MM.1S (cell line): ENCODE results near the gene ABO.
"Not testable (repeated sequence)": the region's sequence is repeated elsewhere in the genome, so short reads cannot be mapped to it uniquely, and the experiment has no call there.

ENCODE experiments used
- CTCF ChIP-seq: fragments of 300-600 bp; sonication (generic); IDR thresholded peaks from 2 replicates; pipeline ENCODE4 v1.5.1; 2016; ENCODE audit warnings: antibody characterized with exemption, low read length, mixed read lengths
- EZH2 ChIP-seq: fragments of 300-600 bp; sonication (generic); optimal IDR thresholded peaks from 2 replicates; pipeline ENCODE3; 2017; ENCODE audit warnings: low read depth, mild to moderate bottlenecking, antibody characterized with exemption, low read length, mixed read lengths
- EZH2phosphoT487 ChIP-seq: fragments of 300-600 bp; sonication (generic); IDR thresholded peaks from 2 replicates; pipeline ENCODE4 v1.6.1; 2018; ENCODE audit warnings: antibody characterized with exemption, low read length

GRCh38 chr9:133236291-133237034 lies 38.5 kb downstream of the ABO start:
- TF ChIP-seq CTCF, EZH2, EZH2phosphoT487: not testable (repeated sequence)
